MG63 (cell line): Measurements from ENCODE around the gene LTBP1. TPM values are rescaled to one million over a fixed set of nuclear protein-coding genes. Genes with fewer than 3 reads are reported as not detected.

Source experiments
- DNase-seq: peaks from one replicate; pipeline ENCODE4 v3.0.0-alpha.2; 2020
- H3K27me3 ChIP-seq: fragments of 250-450 bp; sonication (Bioruptor Pico); 2 replicates; pipeline ENCODE4 v1.5.1; 2020; ENCODE audit warnings: mild to moderate bottlenecking, moderate library complexity
- H3K36me3 ChIP-seq: fragments of 250-450 bp; sonication (Bioruptor Pico); 2 replicates; pipeline ENCODE4 v1.5.1; 2020; ENCODE audit warnings: mild to moderate bottlenecking, moderate library complexity
- H3K4me3 ChIP-seq: fragments of 250-450 bp; sonication (Bioruptor Pico); 2 replicates; pipeline ENCODE4 v1.5.1; 2020; ENCODE audit warnings: mild to moderate bottlenecking, moderate library complexity
- H3K9me3 ChIP-seq: fragments of 250-450 bp; sonication (Bioruptor Pico); 2 replicates; pipeline ENCODE4 v1.5.1; 2020; ENCODE audit warnings: mild to moderate bottlenecking, moderate library complexity
- total RNA-seq: library from RNA; depleted of rRNA; stranded (reverse); fragments of >200 nt; shearing (Covaris generic); gene quantifications from 2 replicates; pipeline ENCODE4 v1.2.3, GENCODE V29; 2014; ENCODE audit warnings: low replicate concordance

The LTBP1 gene
- total RNA-seq, 1 experiment from 2014 or later, result 95.7 TPM

DNA sequence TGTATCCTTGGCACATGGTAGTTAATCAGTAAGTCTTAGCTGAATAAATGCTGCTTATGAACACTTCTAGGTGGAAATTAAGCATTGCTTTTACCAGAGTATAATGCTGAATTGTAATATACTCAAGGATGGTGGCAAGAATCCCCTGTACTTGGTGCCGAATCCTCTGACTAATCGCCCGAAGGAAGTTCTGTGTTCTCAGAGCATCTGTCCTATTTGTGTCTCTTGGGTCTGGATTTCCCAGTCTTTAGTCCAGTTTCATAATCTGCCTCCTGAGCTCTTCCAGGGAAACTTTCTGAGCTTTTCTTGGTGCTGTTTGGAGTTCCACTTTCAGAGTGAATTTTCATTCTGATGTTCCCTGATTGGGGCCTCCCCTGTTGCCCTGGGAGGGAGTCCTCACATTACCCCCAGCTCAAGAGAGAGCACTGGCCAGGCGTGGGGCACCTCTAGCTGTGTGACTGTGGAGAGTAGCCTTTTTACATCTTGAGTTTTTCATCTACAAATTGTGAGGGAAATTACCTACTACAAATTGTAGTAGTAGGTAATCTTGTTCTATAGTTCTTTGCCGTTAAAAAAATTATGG, 144.9 kb downstream of the LTBP1 start:
- no peak overlapping the region for H3K4me3 ChIP-seq
- H3K9me3 ChIP-seq, result peaks cover 9% of the 10 kb centered on the region
- H3K36me3 ChIP-seq, result no peaks in the 10 kb centered on the region
- H3K27me3 ChIP-seq, result no peaks in the 10 kb centered on the region
- no peak for DNase-seq

DNA sequence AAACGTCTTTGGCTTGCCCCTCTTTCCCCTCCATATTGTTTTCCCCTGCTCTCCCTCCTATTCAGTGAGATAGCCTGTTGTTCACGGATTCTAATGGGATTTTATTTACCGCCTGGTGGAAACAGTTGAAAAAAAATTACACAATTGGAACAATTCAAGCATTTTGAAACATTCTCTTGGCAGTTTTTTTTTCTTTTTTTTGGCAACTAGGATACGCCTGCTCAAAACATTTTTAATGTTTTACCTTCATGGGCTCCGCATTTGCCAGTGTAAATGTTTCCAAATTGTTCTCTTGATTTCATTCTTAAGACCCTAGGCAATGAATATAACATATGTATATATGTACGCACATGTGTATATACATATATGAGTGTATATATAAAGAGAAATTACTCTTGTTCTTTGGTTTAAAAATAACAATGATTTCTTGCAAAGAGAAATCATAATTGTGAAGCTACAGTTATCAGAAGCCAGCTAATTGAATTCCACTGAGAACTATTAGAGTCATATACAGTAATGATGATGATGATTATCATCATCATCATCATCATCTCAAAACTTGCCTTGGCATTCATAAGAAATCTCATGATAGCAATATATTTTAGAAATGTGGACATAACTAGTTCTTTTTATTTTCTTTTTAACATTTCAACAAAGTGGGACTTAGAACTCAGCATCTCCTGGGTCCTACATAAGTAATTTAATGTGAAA, 146.7 kb downstream of the LTBP1 start:
- no peak overlapping the region for H3K4me3 ChIP-seq
- DNase-seq, result no peak
- no peaks in the 10 kb centered on the region for H3K36me3 ChIP-seq
- peaks cover 8% of the 10 kb centered on the region for H3K9me3 ChIP-seq
- H3K27me3 ChIP-seq, result no peaks in the 10 kb centered on the region

DNA sequence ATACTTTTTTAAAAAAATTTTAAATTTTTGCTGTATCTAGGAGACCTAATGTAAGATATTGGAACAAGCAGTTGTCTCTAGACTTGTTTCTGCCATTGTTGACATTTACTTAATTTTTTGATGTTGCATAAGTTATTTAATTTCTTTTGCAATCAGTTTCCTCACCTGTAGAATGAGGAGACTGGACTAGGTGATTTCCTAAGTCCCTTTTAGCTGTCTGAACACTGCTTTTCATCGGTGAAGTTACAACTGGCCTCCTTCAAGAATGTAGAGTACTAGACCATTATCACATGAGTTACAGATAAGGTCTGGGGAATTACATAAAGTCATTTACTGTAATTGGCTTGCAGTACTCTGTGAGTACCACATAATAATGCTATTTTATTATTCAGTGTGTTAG, 147.6 kb downstream of the LTBP1 start:
- peaks cover 7% of the 10 kb centered on the region for H3K9me3 ChIP-seq
- no peaks in the 10 kb centered on the region for H3K36me3 ChIP-seq
- no peak overlapping the region for H3K4me3 ChIP-seq
- DNase-seq, result no peak
- H3K27me3 ChIP-seq, result no peaks in the 10 kb centered on the region

DNA sequence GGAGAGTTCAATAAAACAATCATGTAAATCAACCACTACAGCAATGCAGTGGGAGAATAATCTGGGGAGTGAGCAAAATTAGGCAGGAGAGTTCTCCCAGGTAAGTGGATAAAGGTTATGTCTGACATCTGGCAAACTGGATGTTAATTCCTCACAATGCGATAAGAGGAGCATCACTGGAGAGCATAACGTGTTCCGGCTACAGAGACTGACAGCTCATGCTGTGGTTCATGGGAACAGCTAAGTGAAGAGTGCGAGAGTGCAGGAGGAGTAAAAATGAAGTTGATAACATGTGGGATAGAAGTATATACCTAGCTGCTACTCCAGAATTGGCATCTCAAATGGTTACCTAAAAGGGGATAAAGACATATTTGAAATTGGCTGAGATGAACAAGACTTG, 153.2 kb downstream of the LTBP1 start:
- DNase-seq, result no peak
- H3K9me3 ChIP-seq, result peaks cover 7% of the 10 kb centered on the region
- H3K4me3 ChIP-seq, result no peak overlapping the region
- H3K27me3 ChIP-seq, result no peaks in the 10 kb centered on the region
- no peaks in the 10 kb centered on the region for H3K36me3 ChIP-seq

DNA sequence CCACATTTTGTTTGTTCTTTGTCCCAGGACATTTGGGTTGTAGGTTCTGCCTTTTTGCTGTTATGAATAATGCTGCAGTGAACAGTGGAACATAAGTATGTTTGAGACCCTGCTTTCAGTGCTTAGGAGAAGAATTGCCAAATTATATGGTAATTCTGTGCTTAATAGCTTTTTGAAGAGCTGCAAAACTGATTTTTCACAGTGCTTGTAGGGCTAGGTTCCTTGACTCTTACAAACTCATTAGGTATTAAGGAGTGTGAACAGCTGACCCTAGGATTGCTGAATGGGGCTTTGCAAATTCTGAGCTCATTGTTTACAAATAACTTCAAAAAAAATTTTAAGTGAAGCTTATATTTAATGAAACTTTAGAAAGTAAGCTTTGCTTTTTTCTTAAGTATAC, 154.2 kb downstream of the LTBP1 start:
- Histone ChIP-seq H3K36me3 (no peaks in the 10 kb centered on the region), H3K27me3 (no peaks in the 10 kb centered on the region), H3K9me3 (peaks cover 3% of the 10 kb centered on the region; the same call in 1 of the 2 replicates), H3K4me3 (no peak overlapping the region)
- DNase-seq, result no peak

DNA sequence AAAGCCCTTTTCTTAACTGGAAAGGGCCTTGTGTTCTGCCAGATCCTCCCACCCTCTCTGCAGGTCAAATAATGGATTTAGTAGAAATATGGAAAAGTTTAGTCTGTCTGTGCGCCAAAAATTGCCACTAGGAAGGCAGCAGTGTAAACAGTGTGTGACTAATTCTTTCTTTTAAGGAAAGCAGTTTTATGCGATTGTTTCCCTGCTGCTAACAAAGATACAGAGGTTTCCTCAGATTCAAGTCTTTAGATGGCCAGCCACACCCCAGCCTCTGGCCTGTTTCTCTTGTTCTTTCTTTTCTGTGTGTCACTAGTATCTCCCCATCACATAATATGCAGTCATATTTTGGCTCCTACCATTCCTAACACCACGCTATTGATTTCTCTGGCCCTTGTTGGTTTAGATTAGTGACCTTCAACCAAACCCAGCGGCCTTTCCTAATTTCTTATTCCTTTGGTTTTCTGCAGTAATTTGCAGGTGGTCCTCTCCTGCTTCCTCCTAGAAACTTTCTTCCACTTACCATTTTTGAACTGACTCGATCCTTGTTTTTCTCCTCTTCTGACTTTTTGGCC, 157.4 kb downstream of the LTBP1 start:
- H3K9me3 ChIP-seq, result 0 out of 2 replicates have a peak, but pooled peaks cover 2% of the 10 kb centered on the region

DNA sequence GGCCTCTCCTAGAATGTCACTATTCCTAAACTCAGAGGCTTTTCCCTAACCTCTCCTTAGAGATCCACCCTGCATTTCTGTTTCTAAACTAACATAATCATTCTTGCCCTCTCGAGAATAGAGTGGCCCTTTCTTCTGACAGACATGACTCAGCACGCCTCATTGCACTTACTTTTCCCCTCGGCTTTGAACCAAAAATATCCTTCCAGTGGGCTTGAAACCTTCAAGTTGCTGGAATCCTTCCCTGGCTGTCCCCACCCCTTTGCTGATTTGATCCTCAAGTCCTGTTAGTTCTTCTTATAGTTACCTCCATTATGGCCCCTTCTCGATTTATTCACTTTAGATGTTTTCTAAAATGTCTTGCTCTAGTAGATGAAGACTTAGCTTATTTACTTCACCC, 158.0 kb downstream of the LTBP1 start:
- peak; percentile 50 for DNase-seq
- H3K36me3 ChIP-seq, result no peaks in the 10 kb centered on the region
- H3K4me3 ChIP-seq, result no peak overlapping the region
- H3K9me3 ChIP-seq, result 0 out of 2 replicates have a peak, but pooled peaks cover 2% of the 10 kb centered on the region
- no peaks in the 10 kb centered on the region for H3K27me3 ChIP-seq

More for the DNA sequence above, 157.4 kb downstream of the LTBP1 start:
- Histone ChIP-seq H3K4me3 (no peak overlapping the region), H3K27me3 (no peaks in the 10 kb centered on the region), H3K36me3 (no peaks in the 10 kb centered on the region)
- DNase-seq, result peak; percentile 48

DNA sequence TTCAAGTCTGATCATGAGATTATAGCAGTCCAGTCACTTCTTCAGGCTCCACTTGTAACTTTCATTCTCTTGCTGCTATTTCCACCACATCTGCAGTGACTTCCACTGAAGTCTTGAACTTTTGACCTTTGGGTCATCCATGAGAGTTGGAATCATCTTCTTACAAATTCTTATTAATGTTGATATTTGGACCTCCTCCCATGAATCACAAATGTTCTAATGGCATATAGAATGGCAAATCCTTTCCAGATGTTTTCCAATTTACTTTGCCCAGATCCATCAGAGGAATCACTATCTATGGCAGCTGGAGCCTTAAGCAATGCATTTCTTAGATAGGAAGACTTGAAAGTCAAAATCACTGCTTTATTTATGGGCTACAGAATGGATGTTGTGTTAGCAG, 159.4 kb downstream of the LTBP1 start:
- H3K4me3 ChIP-seq, result no peak overlapping the region
- no peaks in the 10 kb centered on the region for H3K36me3 ChIP-seq
- DNase-seq, result no peak
- no peaks in the 10 kb centered on the region for H3K27me3 ChIP-seq
- H3K9me3 ChIP-seq, result 0 out of 2 replicates have a peak, but pooled peaks cover 2% of the 10 kb centered on the region

DNA sequence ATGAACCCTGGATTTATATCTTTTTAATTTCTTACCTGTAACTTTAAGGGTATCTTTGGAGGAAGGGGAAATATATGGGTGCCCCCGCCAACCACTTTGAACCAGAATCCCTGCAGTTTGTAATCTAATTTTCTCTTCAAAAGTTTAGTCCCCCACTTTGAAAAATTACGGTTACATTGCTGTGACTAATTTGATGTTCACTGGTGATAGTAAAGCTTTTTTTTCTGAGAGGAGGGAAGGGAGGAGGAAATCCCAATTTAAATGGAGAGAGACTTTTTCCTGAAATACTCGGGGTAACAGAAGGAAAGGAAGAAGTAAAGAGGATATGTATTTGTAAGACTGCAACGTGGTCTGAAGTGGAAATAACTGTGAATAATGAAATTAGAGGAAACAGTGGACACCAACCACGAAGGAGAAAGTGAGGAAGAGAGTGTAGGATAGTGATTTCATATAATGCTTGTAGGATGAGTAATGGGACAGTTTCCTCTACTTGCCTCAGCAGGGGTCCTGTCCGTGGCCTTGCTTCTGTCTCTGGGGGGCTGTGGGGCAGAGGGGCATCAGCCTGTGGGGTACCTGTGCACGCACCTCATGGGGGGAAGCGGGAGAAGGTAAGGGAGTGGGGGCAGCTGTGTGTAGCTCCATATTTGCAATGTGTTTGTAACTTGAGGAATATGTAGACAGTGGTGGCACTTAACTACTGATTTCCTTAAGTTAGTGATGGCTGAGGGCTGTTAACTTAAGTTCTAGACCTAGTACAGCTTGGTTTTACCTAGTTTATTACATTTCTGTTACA, 161.1 kb downstream of the LTBP1 start:
- H3K4me3 ChIP-seq, result no peak overlapping the region
- DNase-seq, result no peak
- no peaks in the 10 kb centered on the region for H3K27me3 ChIP-seq
- 0 out of 2 replicates have a peak, but pooled peaks cover 2% of the 10 kb centered on the region for H3K9me3 ChIP-seq
- H3K36me3 ChIP-seq, result no peaks in the 10 kb centered on the region

DNA sequence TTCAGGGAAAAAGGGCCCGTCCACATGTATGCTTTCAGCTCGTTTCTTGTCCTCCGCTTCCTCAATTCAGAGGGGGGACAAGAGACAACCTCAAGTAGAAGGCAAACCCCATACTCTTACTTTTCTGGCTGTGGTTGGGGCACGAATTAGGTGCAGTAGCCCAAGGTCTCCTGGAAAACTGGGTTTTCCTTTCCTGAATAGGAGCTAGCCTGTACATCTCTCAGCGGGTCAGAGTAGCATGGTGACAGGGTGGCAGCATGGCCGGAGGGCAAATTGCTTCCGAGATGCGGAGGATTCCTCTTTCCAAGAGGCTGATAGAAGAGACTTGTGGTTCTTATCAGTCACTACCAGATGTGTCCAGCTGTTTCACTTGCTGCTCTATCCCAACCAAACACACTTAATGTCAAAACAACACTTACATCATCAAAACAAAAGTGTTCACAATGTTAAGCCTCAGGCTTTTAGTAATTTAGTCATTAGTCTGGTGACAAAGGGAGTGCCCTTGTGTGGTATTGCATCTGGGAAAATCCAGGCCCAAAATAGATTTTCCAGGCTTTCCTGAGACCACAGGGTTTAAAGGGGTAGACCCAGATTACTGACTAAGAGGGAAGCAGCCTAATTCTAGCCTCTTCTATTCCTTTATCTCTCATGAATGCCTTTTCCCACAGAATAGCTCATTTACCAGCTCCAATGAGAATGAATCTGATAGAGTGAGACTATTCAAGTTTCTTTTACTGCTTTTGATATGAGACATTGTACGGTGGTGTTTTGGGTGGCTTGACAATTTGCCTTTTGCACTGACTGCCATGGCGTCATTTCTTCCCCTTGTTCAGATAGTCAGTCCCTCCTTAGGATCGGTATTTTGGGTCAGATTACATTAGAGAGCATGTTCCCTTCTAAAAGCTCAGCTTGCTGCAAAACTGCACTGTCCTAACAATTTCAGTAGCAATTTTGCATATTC, 162.0 kb downstream of the LTBP1 start:
- no peak for DNase-seq
- no peaks in the 10 kb centered on the region for H3K36me3 ChIP-seq
- no peaks in the 10 kb centered on the region for H3K27me3 ChIP-seq
- H3K4me3 ChIP-seq, result no peak overlapping the region
- H3K9me3 ChIP-seq, result 0 out of 2 replicates have a peak, but pooled peaks cover 2% of the 10 kb centered on the region

DNA sequence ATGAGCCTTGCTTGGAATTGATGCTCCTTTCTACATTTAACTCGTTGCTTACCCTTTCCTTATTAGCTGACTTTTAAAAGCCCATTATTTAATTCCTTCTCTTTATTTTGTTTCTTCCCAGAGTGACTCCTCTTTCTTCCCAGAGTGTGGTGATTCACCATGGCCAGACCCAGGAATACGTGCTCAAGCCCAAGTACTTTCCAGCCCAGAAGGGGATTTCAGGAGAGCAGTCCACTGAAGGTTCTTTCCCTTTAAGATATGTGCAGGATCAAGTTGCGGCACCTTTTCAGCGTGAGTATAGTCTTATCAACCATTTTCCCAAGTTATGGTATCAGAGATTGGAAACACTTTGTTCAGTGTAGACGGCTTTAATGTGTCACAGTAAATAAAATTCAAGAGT, 163.7 kb downstream of the LTBP1 start:
- Histone ChIP-seq H3K9me3 (0 out of 2 replicates have a peak, but pooled peaks cover 2% of the 10 kb centered on the region), H3K4me3 (no peak overlapping the region), H3K36me3 (no peaks in the 10 kb centered on the region), H3K27me3 (no peaks in the 10 kb centered on the region)
- no peak for DNase-seq

DNA sequence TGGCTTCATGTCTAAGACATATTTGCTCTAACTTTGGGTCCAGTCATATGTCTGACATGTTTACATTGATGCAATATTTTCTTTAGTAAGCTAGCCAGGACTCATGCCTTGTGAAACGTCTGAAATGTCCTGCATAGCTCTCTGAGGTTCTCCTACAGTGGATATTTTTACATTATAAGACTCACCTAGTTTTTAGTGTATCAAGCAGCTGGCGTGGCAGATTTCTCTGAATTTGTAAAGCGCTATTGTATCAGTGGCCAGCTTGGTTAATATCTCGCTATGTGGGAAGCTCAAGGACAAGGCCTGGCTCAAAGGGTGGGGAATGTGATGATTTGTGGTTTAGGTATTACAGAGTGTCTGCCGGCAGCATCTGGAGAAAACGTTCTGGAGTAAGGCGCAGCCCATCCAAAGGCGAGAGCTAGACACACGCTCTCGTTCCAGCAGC, 164.3 kb downstream of the LTBP1 start:
- no peak overlapping the region for H3K4me3 ChIP-seq
- 0 out of 2 replicates have a peak, but pooled peaks cover 2% of the 10 kb centered on the region for H3K9me3 ChIP-seq
- no peaks in the 10 kb centered on the region for H3K36me3 ChIP-seq
- H3K27me3 ChIP-seq, result no peaks in the 10 kb centered on the region
- no peak for DNase-seq

DNA sequence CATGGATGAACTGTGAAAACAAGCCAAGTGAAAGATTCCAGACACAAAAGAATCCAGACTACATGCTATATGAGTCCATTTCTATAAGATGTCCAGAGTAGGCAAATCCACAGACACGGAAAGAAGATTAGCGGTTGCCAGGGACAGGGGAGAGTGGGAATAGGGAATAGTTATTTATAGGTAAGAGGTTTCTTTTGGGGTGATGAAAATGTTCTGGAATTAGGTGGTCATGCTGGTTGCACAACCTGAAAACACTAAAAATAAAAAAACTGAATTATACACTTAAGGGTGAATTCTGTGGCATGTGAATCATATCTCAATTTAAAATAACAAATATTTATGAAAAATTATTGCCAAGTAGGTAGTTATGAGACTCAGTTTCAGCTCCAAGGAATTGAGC, 168.4 kb downstream of the LTBP1 start:
- no peaks in the 10 kb centered on the region for H3K36me3 ChIP-seq
- no peaks in the 10 kb centered on the region for H3K9me3 ChIP-seq
- H3K27me3 ChIP-seq, result no peaks in the 10 kb centered on the region
- H3K4me3 ChIP-seq, result no peak overlapping the region
- no peak for DNase-seq

DNA sequence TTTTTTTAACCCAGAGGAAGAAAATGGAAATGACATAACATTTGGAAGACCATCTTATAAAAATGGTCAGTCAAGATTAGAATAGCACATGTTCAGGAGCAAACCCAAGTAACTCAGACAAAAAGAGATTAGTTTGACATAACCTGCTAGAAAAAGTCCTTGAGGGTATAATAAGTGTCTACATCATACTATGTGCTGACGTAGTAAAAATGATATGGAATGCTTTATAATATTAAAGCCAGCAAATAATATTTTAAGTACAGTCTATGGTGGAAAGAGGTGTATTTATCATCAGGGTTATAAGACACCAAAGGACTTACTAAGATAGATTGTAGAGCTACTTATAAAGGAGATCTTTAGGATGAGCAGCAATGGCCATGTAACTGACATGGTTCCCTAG, 169.0 kb downstream of the LTBP1 start:
- Histone ChIP-seq H3K4me3 (no peak overlapping the region), H3K36me3 (no peaks in the 10 kb centered on the region), H3K9me3 (no peaks in the 10 kb centered on the region), H3K27me3 (no peaks in the 10 kb centered on the region)
- DNase-seq, result no peak

DNA sequence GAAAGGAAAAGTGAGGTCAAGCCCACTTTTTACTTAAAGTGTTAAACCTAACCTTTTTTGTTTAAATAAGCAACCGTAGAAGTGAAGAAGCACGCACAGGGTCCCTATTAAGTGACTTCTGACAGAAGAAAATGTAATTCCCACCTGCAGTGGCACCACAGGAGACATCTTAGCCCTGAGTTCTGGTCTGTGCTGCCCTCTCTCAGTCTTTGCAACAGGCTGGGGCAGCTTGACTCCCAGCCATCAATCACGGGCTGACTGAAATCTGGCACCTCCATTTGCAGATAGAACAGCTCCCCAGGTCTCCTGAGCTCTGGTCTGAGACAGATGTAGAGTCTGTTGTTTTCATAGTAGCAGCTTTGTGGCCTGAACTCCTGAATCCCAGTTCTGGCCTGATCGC, 170.0 kb downstream of the LTBP1 start:
- Histone ChIP-seq H3K9me3 (no peaks in the 10 kb centered on the region), H3K4me3 (no peak overlapping the region), H3K36me3 (no peaks in the 10 kb centered on the region), H3K27me3 (no peaks in the 10 kb centered on the region)
- no peak for DNase-seq

DNA sequence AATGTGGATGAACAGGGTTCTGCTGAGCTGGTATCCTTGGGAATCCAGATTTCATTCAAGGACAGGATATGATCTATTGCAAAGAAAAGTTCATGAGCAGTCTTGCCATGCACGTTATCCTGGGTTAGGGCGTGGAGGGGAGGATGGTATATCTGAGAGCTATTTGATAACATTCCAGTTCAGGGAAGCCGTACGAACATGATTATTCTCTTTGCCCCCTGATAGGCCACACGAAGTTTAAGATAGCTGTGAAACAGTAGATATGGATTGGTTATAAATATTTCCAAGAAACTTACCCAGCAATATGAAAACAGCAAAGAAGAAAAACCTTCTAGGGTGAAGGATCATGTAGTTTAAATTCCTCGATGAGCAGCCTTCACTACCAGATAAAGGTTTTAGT, 171.9 kb downstream of the LTBP1 start:
- DNase-seq, result no peak
- Histone ChIP-seq H3K4me3 (no peak overlapping the region), H3K36me3 (no peaks in the 10 kb centered on the region), H3K27me3 (no peaks in the 10 kb centered on the region), H3K9me3 (no peaks in the 10 kb centered on the region)
